NCI-H2029 treated with DMSO at 0.1 percent for 48 hours (cell line): ENCODE results near the gene DAAM1.

Source experiments
- DNase-seq: peaks from one replicate; lab custom pipeline; 2025; lab: John Stamatoyannopoulos, UW

DAAM1 gene

GRCh38 chr14:59362513-59362912 lies 174.0 kb downstream of the DAAM1 start:
- no peak for DNase-seq

- DNase-seq = no peak
Measured at GRCh38 chr14:59363531-59364226, 175.2 kb downstream of the DAAM1 start.

GRCh38 chr14:59370158-59370742 lies 181.8 kb downstream of the DAAM1 start:
- no peak for DNase-seq

- DNase-seq = no peak
Measured at GRCh38 chr14:59371771-59372170, 183.3 kb downstream of the DAAM1 start.

GRCh38 chr14:59374048-59374447 lies 185.6 kb downstream of the DAAM1 start:
- no peak for DNase-seq

- DNase-seq = no peak
Measured at GRCh38 chr14:59376686-59377085, 188.2 kb downstream of the DAAM1 start.

GRCh38 chr14:59377491-59377890 lies 189.0 kb downstream of the DAAM1 start:
- no peak for DNase-seq

- DNase-seq = no peak
Measured at GRCh38 chr14:59377991-59378601, 189.6 kb downstream of the DAAM1 start.

GRCh38 chr14:59389936-59390335 lies 201.5 kb downstream of the DAAM1 start:
- DNase-seq = no peak

GRCh38 chr14:59391388-59391787 lies 202.9 kb downstream of the DAAM1 start:
- no peak for DNase-seq

GRCh38 chr14:59394268-59394667 lies 205.8 kb downstream of the DAAM1 start:
- DNase-seq = no peak

GRCh38 chr14:59395672-59396071 lies 207.2 kb downstream of the DAAM1 start:
- DNase-seq = no peak

GRCh38 chr14:59398841-59399240 lies 210.4 kb downstream of the DAAM1 start:
- no peak for DNase-seq

- DNase-seq = no peak
Measured at GRCh38 chr14:59406454-59407245, 218.2 kb downstream of the DAAM1 start.

GRCh38 chr14:59407246-59408010 lies 219.0 kb downstream of the DAAM1 start:
- no peak for DNase-seq

- no peak for DNase-seq
Measured at GRCh38 chr14:59415836-59416602, 227.6 kb downstream of the DAAM1 start.

GRCh38 chr14:59417311-59417710 lies 228.8 kb downstream of the DAAM1 start:
- DNase-seq = no peak

GRCh38 chr14:59419303-59419702 lies 230.8 kb downstream of the DAAM1 start:
- DNase-seq = no peak
